Fibroblast of peridontal ligament (primary cell): ENCODE results near the gene MAP4K2.
A peak's percentile ranks its signal among the peaks of the same experiment; 100 is the strongest.

Source experiments
- DNase-seq: peaks from one replicate; pipeline ENCODE4 v3.0.0-alpha.2; 2010; ENCODE audit errors: extremely low read depth

Gene MAP4K2

GRCh38 chr11:64767344-64768299 lies 35.4 kb downstream of the MAP4K2 start:
- DNase-seq = peak; percentile 71

- DNase-seq = no peak
Observed at GRCh38 chr11:64766881-64767280, 36.1 kb downstream of the MAP4K2 start.

GRCh38 chr11:64765851-64766665 lies 37.0 kb downstream of the MAP4K2 start:
- no peak for DNase-seq

GRCh38 chr11:64765291-64765850 lies 37.6 kb downstream of the MAP4K2 start:
- DNase-seq = no peak

- no peak for DNase-seq
Observed at GRCh38 chr11:64764753-64765152, 38.3 kb downstream of the MAP4K2 start.

- DNase-seq = no peak
Observed at GRCh38 chr11:64764040-64764611, 38.9 kb downstream of the MAP4K2 start.

- DNase-seq = no peak
Observed at GRCh38 chr11:64763526-64764039, 39.4 kb downstream of the MAP4K2 start.

GRCh38 chr11:64762674-64763525 lies 40.1 kb downstream of the MAP4K2 start:
- peak; percentile 42 for DNase-seq

- no peak for DNase-seq
Observed at GRCh38 chr11:64762277-64762673, 40.7 kb downstream of the MAP4K2 start.

- no peak for DNase-seq
Observed at GRCh38 chr11:64760759-64761420, 42.1 kb downstream of the MAP4K2 start.

- DNase-seq = peak; percentile 70
Observed at GRCh38 chr11:64759722-64760719, 43.0 kb downstream of the MAP4K2 start, which contains the start of gene PYGM. TSS of gene PYGM (minus strand) at chr11:64759974. CDS start at chr11:64759898, 76 bp downstream.

GRCh38 chr11:64759131-64759721 lies 43.8 kb downstream of the MAP4K2 start:
- DNase-seq = no peak

GRCh38 chr11:64758330-64759079 lies 44.5 kb downstream of the MAP4K2 start:
- DNase-seq = no peak

GRCh38 chr11:64757549-64758329 lies 45.3 kb downstream of the MAP4K2 start:
- no peak for DNase-seq

- DNase-seq = no peak
Observed at GRCh38 chr11:64755681-64756361, 47.2 kb downstream of the MAP4K2 start.

GRCh38 chr11:64754919-64755662 lies 47.9 kb downstream of the MAP4K2 start:
- no peak for DNase-seq
